Fibroblast of gingiva (primary cell): ENCODE data around the gene EIF2S2.
A peak's percentile ranks its signal among the peaks of the same experiment; 100 is the strongest.
"Not testable (repeated sequence)": the region's sequence is repeated elsewhere in the genome, so short reads cannot be mapped to it uniquely, and the experiment has no call there.

Source experiments
- DNase-seq: peaks from one replicate; pipeline ENCODE4 v3.0.0-alpha.2; 2011; ENCODE audit warnings: low read depth

The EIF2S2 gene, protein sequence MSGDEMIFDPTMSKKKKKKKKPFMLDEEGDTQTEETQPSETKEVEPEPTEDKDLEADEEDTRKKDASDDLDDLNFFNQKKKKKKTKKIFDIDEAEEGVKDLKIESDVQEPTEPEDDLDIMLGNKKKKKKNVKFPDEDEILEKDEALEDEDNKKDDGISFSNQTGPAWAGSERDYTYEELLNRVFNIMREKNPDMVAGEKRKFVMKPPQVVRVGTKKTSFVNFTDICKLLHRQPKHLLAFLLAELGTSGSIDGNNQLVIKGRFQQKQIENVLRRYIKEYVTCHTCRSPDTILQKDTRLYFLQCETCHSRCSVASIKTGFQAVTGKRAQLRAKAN

DNA sequence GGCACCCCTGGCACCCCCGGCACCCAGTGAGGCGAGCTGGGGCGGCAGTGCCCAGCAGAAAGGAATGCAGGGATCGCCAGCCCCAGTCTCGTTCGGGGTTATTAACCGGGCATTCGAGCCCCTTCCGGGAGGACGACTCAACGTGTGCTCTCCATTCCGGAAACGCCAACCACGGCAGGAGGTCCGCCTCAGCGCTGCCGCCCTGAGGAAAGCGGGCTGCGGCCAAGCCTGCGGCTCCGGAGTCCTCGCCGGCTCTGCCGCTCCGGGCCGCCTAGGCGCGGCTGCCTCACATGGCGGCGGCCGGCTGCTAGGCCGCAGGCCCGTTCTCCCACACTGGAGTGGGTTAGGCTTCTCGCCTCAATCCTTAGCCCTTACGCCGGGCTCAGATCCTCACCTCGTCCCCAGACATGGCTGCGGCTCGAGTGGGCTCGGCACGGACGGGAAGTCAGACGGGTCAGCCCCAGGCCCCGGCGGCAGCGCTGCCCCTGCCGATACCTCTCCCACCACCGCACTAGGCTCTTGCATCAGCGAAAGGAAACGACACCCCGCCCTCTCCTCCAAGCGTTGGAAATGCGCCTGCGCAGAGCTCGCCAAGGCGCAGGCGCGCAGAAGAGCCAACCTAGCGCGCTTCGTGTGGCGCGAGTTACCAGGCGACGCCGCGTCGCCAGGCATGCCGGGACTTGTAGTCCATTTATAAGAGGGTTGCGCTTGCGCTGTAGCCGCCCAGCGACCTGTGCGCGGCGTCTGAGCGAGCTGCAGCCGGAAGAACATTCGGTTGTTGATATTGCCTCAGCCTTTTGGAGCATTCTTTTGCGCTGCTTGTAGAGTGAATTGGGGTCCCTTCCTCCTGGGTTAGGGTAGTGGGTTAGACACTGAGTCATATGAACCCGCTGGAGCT, at the start of gene EIF2S2:
EIF2S2 (minus strand) TSS at position 542 of the 898 bp plus-strand sequence; CDS start at position 409, 133 bp downstream.
- peak; percentile 99 for DNase-seq

DNA sequence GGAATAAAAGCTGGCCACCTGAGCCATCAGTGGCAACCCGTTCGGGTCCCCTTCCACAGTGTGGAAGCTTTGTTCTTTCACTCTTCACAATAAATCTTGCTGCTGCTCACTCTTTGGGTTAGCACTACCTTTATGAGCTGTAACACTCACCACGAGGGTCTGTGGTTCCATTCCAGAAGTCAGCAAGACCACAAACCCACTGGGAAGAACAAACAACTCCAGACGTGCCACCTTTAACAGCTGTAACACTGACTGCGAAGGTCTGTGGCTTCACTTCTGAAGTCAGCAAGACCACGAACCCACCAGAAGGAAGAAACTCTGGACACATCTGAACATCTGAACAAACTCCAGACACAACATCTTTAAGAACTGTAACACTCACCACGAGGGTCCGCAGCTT, 45.7 kb upstream of the EIF2S2 start:
- not testable (repeated sequence) for DNase-seq

GRCh38 chr20:34155836-34156235, 43.8 kb upstream of the EIF2S2 start:
- no peak for DNase-seq

- not testable (repeated sequence) for DNase-seq
Observed at GRCh38 chr20:34153169-34153568, 41.1 kb upstream of the EIF2S2 start.

DNA sequence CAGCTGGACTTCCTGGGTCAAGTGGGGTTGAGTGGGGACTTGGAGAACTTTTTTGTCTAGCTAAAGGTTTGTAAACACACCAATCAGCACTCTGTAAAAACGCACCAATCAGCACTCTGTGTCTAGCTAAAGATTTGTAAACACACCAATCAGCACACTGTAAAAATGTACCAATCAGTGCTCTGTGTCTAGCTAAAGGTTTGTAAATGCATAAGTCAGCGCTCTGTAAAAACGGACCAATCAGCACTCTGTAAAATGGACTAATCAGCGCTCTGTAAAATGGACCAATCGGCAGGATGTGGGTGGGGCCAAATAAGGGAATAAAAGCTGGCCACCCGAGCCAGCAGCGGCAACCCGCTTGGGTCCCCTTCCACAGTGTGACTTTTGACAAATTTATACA, 40.0 kb upstream of the EIF2S2 start:
- DNase-seq, result not testable (repeated sequence)

- peak; percentile 75 for DNase-seq
Observed at GRCh38 chr20:34150306-34151000, 38.4 kb upstream of the EIF2S2 start.

GRCh38 chr20:34145280-34145819, 33.3 kb upstream of the EIF2S2 start:
- no peak for DNase-seq

DNA sequence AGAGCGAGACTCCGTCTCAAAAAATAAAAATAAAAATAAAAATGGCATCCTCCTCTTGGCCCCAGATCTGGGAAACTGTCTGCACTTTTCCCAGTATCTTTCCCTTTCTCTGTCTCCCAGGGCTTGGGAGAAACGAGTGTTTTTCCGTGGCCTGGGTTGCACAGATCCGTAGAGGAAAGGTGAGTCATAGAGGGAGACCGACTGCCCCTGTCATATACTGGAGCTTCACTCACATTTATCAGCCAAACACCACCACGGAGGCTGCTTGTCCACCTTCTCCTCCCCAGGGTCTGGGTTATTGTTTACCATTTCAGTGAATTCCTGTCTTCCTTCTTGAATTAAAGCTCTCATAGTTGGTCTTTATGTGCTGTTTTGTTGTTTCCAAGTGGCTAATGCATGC, 31.9 kb upstream of the EIF2S2 start:
- DNase-seq, result no peak

GRCh38 chr20:34142121-34142520, 30.1 kb upstream of the EIF2S2 start:
- DNase-seq, result no peak

GRCh38 chr20:34141293-34141692, 29.2 kb upstream of the EIF2S2 start:
- DNase-seq, result no peak

DNA sequence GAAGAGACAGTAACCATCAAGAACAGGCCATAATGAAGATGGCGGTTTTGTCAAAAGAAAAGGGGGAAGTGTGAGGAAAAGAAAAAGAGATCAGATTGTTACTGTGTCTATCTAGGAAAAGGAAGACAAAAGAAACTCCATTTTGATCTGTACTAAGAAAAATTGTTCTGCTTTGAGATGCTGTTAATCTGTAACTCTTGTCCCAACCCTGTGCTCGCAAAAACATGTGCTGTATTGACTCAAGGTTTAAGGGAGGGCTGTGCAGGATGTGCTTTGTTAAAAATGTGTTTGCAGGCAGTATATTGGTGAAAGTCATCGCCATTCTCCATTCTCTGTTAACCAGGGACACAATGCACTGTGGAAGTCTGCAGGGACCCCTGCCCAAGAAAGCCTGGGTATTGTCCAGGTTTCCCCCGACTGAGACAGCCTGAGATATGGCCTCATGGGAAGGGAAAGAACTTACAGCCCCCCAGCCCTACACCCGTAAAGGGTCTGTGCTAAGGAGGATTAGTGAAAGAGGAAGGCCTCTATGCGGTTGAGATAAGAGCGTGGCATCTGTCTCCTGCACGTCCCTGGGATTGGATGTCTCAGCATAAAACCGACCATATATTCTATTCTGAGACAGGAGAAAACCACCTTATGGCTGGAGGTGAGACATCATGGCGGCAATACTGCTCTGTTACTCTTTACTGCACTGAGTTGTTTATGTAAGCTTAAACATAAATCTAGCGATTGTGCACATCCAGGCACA, 23.7 kb upstream of the EIF2S2 start:
- DNase-seq, result not testable (repeated sequence)

DNA sequence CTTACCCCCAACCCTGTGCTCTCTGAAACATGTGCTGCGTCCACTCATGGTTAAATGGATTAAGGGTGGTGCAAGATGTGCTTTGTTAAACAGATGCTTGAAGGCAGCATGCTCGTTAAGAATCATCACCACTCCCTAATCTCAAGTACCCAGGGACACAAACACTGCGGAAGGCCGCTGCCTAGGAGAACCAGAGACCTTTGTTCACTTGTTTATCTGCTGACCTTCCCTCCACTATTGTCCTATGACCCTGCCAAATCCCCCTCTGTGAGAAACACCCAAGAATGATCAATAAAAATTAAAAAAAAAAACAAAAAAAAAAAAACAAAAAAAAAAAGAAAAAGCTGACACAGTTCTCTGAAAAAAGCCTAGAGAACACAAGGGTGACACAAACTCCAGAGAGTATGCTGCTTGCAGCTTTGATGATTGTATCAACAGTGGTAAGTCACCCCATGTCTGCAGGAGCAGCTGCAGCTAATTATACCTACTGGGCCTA, 21.4 kb upstream of the EIF2S2 start:
- DNase-seq, result not testable (repeated sequence)

DNA sequence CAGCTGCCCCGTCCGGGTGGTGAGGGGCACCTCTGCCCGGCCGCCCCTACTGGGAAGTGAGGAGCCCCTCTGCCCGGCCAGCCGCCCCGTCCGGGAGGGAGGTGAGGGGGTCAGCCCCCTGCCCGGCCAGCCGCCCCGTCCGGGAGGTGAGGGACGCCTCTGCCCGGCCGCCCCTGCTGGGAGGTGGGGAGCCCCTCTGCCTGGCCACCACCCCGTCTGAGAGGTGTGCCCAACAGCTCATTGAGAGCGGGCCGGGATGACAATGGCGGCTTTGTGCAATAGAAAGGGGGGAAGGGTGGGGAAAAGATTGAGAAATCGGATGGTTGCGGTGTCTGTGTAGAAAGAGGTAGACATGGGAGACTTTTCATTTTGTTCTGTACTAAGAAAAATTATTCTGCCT, 20.9 kb upstream of the EIF2S2 start:
- not testable (repeated sequence) for DNase-seq

GRCh38 chr20:34132491-34132890, 20.4 kb upstream of the EIF2S2 start:
- DNase-seq, result not testable (repeated sequence)

GRCh38 chr20:34131491-34131890, 19.4 kb upstream of the EIF2S2 start:
- DNase-seq, result no peak

GRCh38 chr20:34129518-34130162, 17.6 kb upstream of the EIF2S2 start:
- peak; percentile 54 for DNase-seq

- no peak for DNase-seq
Observed at GRCh38 chr20:34127792-34128191, 15.7 kb upstream of the EIF2S2 start.

DNA sequence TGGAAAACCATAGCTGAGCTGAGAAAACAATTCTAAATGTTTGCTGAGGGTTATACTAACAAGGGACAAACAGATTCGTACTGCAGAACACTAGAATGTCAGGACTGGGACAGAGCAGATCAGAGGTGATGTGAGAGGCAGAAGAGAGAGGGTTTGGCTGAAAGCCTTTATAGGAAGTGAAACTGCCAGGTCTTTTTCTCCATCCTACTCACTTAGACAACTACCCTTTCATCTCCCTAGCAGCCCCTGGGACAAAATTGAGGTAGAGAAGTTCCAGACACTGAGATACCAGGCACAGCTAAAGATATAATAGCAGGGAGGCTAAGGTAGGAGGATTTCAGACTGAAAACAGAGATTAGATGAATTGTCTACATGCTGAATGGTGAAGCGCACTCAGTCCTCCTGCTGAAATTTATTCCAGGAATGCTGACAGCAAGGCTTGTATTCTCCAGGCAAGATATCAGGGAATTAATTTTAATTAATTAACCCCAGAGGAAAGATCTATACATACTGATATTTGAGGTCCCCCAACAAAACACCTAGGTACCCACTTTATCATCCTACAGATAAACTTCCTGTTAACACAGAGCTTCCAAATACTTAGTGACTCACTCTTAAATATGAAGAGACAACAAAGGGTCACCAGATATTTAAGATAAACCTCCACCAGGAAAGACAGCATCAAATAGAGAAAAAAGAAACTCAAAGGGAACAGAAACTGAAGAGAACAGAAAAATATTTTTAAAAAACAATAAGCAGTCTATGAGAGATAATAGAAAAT, 12.6 kb upstream of the EIF2S2 start:
- no peak for DNase-seq

GRCh38 chr20:34123309-34123708, 11.3 kb upstream of the EIF2S2 start:
- DNase-seq, result no peak
